ENCODE results near the gene TECPR2. TPM values are rescaled to one million over a fixed set of nuclear protein-coding genes. Genes with fewer than 3 reads are reported as not detected.

Gene TECPR2
- total RNA-seq, 1 experiment from 2014 or later, result 12.2 TPM

DNA sequence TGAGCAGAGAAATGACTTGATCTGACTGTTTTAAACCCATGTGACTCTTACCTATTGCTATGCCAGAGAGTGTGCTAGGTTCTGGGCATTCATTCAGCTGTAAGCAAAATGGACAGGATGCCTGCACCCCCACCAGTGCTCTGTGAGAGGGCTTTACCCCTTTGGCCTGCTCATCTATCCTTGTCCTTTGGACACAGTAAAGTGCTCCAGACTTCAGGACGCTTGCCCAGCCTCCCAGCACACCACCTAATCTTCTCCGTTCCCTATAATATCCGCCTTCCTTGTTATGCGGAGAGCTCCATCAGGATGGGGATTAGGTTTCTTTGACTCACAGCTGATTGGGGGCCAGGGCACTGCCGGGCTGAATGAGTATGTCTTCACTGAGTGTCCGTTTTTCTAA lies 47.6 kb upstream of the TECPR2 start (continued):
- TF ChIP-seq YY1 (IDR thresholded peaks at IDR 0.05; ENCODE audit: extremely low read depth, insufficient replicate concordance, low read depth, low read length) (no peak), SRF (IDR thresholded peaks at IDR 0.05; ENCODE audit: low read depth) (no peak), EZH2 (IDR thresholded peaks at IDR 0.05) (no peak), CBX3 (IDR thresholded peaks at IDR 0.05; ENCODE audit: low read depth) (no peak), SIN3A (IDR thresholded peaks at IDR 0.05; ENCODE audit: low read depth) (no peak), POLR2AphosphoS5 (IDR thresholded peaks at IDR 0.05; ENCODE audit: low read depth, low read length) (no peak), ZBTB33 (IDR thresholded peaks at IDR 0.05; ENCODE audit: extremely low read depth, insufficient replicate concordance, low read length) (no peak)
- TF ChIP-seq, protein P1, sequence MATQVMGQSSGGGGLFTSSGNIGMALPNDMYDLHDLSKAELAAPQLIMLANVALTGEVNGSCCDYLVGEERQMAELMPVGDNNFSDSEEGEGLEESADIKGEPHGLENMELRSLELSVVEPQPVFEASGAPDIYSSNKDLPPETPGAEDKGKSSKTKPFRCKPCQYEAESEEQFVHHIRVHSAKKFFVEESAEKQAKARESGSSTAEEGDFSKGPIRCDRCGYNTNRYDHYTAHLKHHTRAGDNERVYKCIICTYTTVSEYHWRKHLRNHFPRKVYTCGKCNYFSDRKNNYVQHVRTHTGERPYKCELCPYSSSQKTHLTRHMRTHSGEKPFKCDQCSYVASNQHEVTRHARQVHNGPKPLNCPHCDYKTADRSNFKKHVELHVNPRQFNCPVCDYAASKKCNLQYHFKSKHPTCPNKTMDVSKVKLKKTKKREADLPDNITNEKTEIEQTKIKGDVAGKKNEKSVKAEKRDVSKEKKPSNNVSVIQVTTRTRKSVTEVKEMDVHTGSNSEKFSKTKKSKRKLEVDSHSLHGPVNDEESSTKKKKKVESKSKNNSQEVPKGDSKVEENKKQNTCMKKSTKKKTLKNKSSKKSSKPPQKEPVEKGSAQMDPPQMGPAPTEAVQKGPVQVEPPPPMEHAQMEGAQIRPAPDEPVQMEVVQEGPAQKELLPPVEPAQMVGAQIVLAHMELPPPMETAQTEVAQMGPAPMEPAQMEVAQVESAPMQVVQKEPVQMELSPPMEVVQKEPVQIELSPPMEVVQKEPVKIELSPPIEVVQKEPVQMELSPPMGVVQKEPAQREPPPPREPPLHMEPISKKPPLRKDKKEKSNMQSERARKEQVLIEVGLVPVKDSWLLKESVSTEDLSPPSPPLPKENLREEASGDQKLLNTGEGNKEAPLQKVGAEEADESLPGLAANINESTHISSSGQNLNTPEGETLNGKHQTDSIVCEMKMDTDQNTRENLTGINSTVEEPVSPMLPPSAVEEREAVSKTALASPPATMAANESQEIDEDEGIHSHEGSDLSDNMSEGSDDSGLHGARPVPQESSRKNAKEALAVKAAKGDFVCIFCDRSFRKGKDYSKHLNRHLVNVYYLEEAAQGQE (IDR thresholded peaks at IDR 0.05; ENCODE audit: low read depth), result no peak

DNA sequence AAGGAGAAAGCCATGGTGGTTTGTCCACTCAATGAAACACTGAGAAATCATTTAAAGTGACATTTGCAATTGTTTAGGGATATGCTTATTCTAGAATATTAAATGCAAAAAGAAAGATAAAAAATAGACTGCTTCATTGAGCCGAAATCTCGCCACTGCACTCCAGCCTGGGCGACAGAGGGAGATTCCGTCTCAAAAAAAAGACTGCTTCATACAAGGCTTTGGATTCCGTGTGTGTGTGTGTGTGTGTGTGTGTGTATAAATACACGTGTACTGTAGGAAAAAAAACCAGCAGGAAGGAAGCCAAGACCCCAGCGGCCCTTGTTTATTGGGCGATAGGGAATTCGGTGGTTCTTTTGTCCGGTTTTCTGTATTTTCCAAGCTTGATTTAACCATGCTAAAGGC lies 46.4 kb upstream of the TECPR2 start:
- no peaks in the 10 kb centered on the region for H3K9me2 ChIP-seq (ENCODE audit: insufficient read depth)
- ChIA-PET RAD21 (ENCODE audit: low non-redundant PET in 1 of 2, low total read pairs in 2 of 2, uncharacterized antibody in 2 of 2, unreplicated experiment in 2 of 2) (interaction anchor here in 1 of 2 experiments (0.6 kb wide), 1 partner anchor 1075 kb away, joined by 4 read pairs; no protein-coding TSS in a partner anchor), CTCF (interaction anchor here (0.7 to 2.2 kb wide), 6 partner anchors 8 to 270 kb away, joined by 3 to 6 read pairs (median 4); partner anchors contain the start of gene MOK), POLR2A (interaction anchor here (0.6 kb wide), 2 partner anchors 74 to 351 kb away, joined by 3 read pairs; no protein-coding TSS in a partner anchor)
- intact Hi-C loops (cut with micrococcal nuclease), result no loop called here
- no peaks in the 10 kb centered on the region for H3K27me3 ChIP-seq (ENCODE audit: insufficient read depth, low read length)
- H4K20me1 ChIP-seq (ENCODE audit: insufficient read depth), result no peaks in the 10 kb centered on the region
- peaks cover 37 to 64% of the 10 kb centered on the region in 2 experiments for H3K4me1 ChIP-seq (ENCODE audit: control insufficient read depth in 1 of 2, insufficient read depth in 2 of 2, low read length in 2 of 2)
- DNase-seq (ENCODE audit: low read depth, low spot score) (no peak), ATAC-seq (no peak)
- peak overlapping the region; percentile 86 for H2AFZ ChIP-seq (ENCODE audit: low read depth, low read length, poor library complexity, severe bottlenecking)
- H3K79me2 ChIP-seq (ENCODE audit: insufficient read depth, low read length), result peaks cover 15% of the 10 kb centered on the region
- H3K36me3 ChIP-seq (ENCODE audit: control insufficient read depth in 1 of 2, insufficient read depth in 2 of 2, low read length in 2 of 2), result no peaks in the 10 kb centered on the region
- H3K27ac ChIP-seq (ENCODE audit: low read depth, low read length), result peak overlapping the region; percentile 71
- TF ChIP-seq ZNF274 (IDR thresholded peaks at IDR 0.05; ENCODE audit: low read depth, low read length) (no peak), CEBPB (IDR thresholded peaks at IDR 0.05; ENCODE audit: low read depth) (no peak), ZFX (IDR thresholded peaks at IDR 0.05) (no peak), ATF3 (IDR thresholded peaks at IDR 0.05) (no peak), EZH2phosphoT487 (IDR thresholded peaks at IDR 0.05; ENCODE audit: borderline replicate concordance) (no peak)
- H3K4me3 ChIP-seq (replicated peaks in 1 of 2; ENCODE audit: low read depth in 1 of 2, low read length in 2 of 2), result peak overlapping the region; percentile 38 to 45
- peak overlapping the region; percentile 40; the same call in 1 of the 2 replicates for H3K9ac ChIP-seq (ENCODE audit: low read length)
- H3K4me2 ChIP-seq (ENCODE audit: low read length), result peak overlapping the region; percentile 76
- H3K9me3 ChIP-seq (ENCODE audit: control insufficient read depth in 1 of 2, insufficient read depth in 1 of 2, low read depth in 1 of 2, low read length in 2 of 2), result no peaks in the 10 kb centered on the region
- no TSS peak for BruUV-seq (replicated peaks)
